Measurements from ENCODE around the gene GNG13. TPM values are rescaled to one million over a fixed set of nuclear protein-coding genes. Genes with fewer than 3 reads are reported as not detected.

GNG13 gene
- total RNA-seq, 4 donors from 2014 or later, result not detected

- H3K9me3 ChIP-seq, result no peaks in the 10 kb centered on the region
- no peaks in the 10 kb centered on the region for H3K36me3 ChIP-seq
- 59 to 77% methylated on average over 6 of the region's 6 CpGs for WGBS, 2 donors
- H3K4me1 ChIP-seq, result no peaks in the 10 kb centered on the region
- H3K27me3 ChIP-seq, result peaks cover 0 to 23% of the 10 kb centered on the region in 2 donors
- DNase-seq (ENCODE audit: low spot score in 2 of 2), result no peak
- TF ChIP-seq, protein P1, sequence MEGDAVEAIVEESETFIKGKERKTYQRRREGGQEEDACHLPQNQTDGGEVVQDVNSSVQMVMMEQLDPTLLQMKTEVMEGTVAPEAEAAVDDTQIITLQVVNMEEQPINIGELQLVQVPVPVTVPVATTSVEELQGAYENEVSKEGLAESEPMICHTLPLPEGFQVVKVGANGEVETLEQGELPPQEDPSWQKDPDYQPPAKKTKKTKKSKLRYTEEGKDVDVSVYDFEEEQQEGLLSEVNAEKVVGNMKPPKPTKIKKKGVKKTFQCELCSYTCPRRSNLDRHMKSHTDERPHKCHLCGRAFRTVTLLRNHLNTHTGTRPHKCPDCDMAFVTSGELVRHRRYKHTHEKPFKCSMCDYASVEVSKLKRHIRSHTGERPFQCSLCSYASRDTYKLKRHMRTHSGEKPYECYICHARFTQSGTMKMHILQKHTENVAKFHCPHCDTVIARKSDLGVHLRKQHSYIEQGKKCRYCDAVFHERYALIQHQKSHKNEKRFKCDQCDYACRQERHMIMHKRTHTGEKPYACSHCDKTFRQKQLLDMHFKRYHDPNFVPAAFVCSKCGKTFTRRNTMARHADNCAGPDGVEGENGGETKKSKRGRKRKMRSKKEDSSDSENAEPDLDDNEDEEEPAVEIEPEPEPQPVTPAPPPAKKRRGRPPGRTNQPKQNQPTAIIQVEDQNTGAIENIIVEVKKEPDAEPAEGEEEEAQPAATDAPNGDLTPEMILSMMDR (IDR thresholded peaks at IDR 0.05), result no peak
- TF ChIP-seq POLR2A (IDR thresholded peaks at IDR 0.05), result no peak
- TF ChIP-seq EP300 (IDR thresholded peaks at IDR 0.05), result no peak
- no peak overlapping the region for H3K4me3 ChIP-seq
- H3K27ac ChIP-seq, result no peak overlapping the region
These were observed 51.5 kb downstream of the GNG13 start for GRCh38 chr16:749010-749409.

Small RNA genes within 50 kb of the gene (small RNA-seq; reads per million reads assigned to genes)
- not detected for gene MIR662

Other genes with a start within 250 kb of the GNG13 start
- not detected for gene PRR35, start 240.3 kb downstream of the GNG13 start, total RNA-seq
- gene NHLRC4, start 233.7 kb downstream of the GNG13 start, total RNA-seq, result 1 to 10 TPM in 3 of 4 donors, under 1 TPM in 1; 0.98 to 5.2 (median 1.9) TPM
- 10 to 100 TPM; 49.2 to 89.6 (median 71.8) TPM for gene PIGQ, start 230.8 kb downstream of the GNG13 start, total RNA-seq
- 10 to 100 TPM; 21.1 to 30.6 (median 27.5) TPM for gene RAB40C, start 210.7 kb downstream of the GNG13 start, total RNA-seq
- gene WFIKKN1, start 169.7 kb downstream of the GNG13 start, total RNA-seq, result 1 to 10 TPM in 3 of 4 donors, under 1 TPM in 1; 0.66 to 3.9 (median 1.8) TPM
- gene METTL26, start 164.4 kb downstream of the GNG13 start, total RNA-seq, result 100 to 1,000 TPM; 147 to 204 (median 176) TPM
- gene MCRIP2, start 158.9 kb downstream of the GNG13 start, total RNA-seq, result 10 to 100 TPM; 20.8 to 37.7 (median 32.4) TPM
- gene WDR90, start 151.4 kb downstream of the GNG13 start, total RNA-seq, result 10 to 100 TPM; 26.9 to 83.7 (median 54.1) TPM
- gene RHOT2, start 132.6 kb downstream of the GNG13 start, total RNA-seq, result 100 to 1,000 TPM in 3 of 4 donors, 10 to 100 TPM in 1; 68.6 to 188 (median 106) TPM
- gene RHBDL1, start 125.1 kb downstream of the GNG13 start, total RNA-seq, result 1 to 10 TPM in 3 of 4 donors, under 1 TPM in 1; 0.90 to 3.5 (median 1.9) TPM
- 100 to 1,000 TPM; 152 to 213 (median 186) TPM for gene STUB1, start 120.3 kb downstream of the GNG13 start, total RNA-seq
- 100 to 1,000 TPM in 2 of 4 donors, 10 to 100 TPM in 2; 83.1 to 119 (median 101) TPM for gene JMJD8, start 116.4 kb downstream of the GNG13 start, total RNA-seq
- gene WDR24, start 110.3 kb downstream of the GNG13 start, total RNA-seq, result 10 to 100 TPM; 13.1 to 18.2 (median 15.8) TPM
- gene FBXL16, start 94.9 kb downstream of the GNG13 start, total RNA-seq, result 1 to 10 TPM; 1.5 to 5.7 (median 3.5) TPM
- 100 to 1,000 TPM in 3 of 4 donors, 10 to 100 TPM in 1; 78.8 to 131 (median 108) TPM for gene METRN, start 85.6 kb downstream of the GNG13 start, total RNA-seq
- 10 to 100 TPM; 43.7 to 98.7 (median 78.6) TPM for gene ANTKMT, start 79.6 kb downstream of the GNG13 start, total RNA-seq
- gene CCDC78, start 74.3 kb downstream of the GNG13 start, total RNA-seq, result 1 to 10 TPM in 2 of 4 donors, under 1 TPM in 2; 0.63 to 7.5 (median 3.0) TPM
- 10 to 100 TPM in 1 of 4 donors, 1 to 10 TPM in 3; 3.5 to 18.0 (median 6.3) TPM for gene HAGHL, start 73.6 kb downstream of the GNG13 start, total RNA-seq
- gene CIAO3, start 59.7 kb downstream of the GNG13 start, total RNA-seq, result 10 to 100 TPM; 39.8 to 53.2 (median 45.6) TPM
- gene MSLN, start 40.0 kb downstream of the GNG13 start, total RNA-seq, result 1 to 10 TPM in 1 of 4 donors, not detected in 3; 1.5 TPM
- gene RPUSD1, start 12.4 kb downstream of the GNG13 start, total RNA-seq, result 10 to 100 TPM in 3 of 4 donors, 1 to 10 TPM in 1; 8.5 to 18.3 (median 12.5) TPM
- gene CHTF18, start 12.1 kb downstream of the GNG13 start, total RNA-seq, result 10 to 100 TPM in 3 of 4 donors, 1 to 10 TPM in 1; 6.1 to 57.5 (median 17.7) TPM
- 10 to 100 TPM; 24.5 to 58.5 (median 31.8) TPM for gene LMF1, start 170.2 kb upstream of the GNG13 start, total RNA-seq
- 10 to 100 TPM; 51.3 to 74.5 (median 66.3) TPM for gene SOX8, start 181.0 kb upstream of the GNG13 start, total RNA-seq

Measured in tibial nerve (tissue), 4 donors.